GM18909 (cell line): ENCODE data around the gene KLRF2.

ENCODE experiments used
- ATAC-seq: cut with Tn5 transposase; IDR thresholded peaks from one replicate; pipeline ENCODE4 v1.9.1; 2021; ENCODE audit warnings: mild to moderate bottlenecking; ENCODE audit not compliant: unreplicated experiment, poor library complexity

KLRF2 gene

GRCh38 chr12:9883175-9883574, 1.9 kb downstream of the KLRF2 start:
- no peak for ATAC-seq

- no peak for ATAC-seq
Measured at GRCh38 chr12:9888665-9889273, 7.5 kb downstream of the KLRF2 start.

DNA sequence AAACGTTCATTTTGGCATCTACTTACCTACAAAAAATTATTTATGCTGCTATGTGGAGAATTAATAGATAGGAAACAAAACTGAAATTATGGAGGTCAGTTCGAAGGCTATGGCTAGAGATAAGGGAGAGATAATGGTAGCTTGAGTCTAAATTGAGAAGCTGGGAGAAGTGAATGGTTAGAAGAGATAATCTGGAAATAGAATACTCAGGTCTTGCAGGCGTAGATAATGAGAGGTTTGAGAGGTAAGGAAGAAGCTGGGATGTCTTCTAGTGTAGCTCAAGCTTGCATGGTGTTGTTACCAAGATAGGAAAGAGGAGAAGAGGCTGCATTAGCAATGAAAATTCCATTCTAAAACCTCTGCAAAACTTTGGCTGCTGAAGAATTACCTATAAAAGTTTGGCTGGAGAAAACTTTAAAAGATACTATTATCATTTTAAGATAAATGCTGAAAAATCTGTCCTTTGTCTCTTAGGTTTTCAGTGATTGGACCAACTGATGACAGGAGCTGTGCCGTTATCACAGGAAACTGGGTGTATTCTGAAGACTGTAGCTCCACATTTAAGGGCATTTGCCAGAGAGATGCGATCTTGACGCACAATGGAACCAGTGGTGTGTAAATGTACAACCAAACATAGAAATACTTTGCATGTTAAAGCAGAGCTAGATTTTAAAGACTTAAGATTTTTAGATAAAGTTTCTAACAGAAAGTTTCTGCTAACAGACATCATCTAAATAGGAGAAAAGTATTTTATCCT, 14.1 kb downstream of the KLRF2 start:
- ATAC-seq: no peak

GRCh38 chr12:9897535-9897934, 16.2 kb downstream of the KLRF2 start:
- ATAC-seq: no peak

- ATAC-seq: no peak
Measured at GRCh38 chr12:9899209-9899608, 17.9 kb downstream of the KLRF2 start.

DNA sequence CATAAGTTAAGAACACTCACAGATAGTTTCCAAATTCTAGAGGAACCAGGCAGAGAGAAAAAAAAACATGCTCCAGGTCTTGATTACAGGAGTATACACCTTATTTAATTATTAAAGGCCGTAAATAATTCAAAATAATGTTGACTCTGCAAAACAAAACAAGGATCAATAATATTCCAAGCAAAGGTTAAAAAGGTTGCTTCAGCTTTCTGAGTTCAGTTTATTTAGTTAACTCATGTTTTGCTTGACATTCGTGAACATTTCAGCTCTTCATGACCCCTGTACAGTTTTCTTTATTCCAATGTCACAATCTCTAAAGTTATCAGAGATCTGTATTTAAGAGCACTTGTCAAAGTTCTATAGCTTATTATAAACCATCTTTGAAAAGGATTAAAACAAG, 19.6 kb downstream of the KLRF2 start:
- no peak for ATAC-seq

- ATAC-seq: no peak
Measured at GRCh38 chr12:9902539-9903228, 21.4 kb downstream of the KLRF2 start.

- no peak for ATAC-seq
Measured at GRCh38 chr12:9906873-9907272, 25.6 kb downstream of the KLRF2 start.

DNA sequence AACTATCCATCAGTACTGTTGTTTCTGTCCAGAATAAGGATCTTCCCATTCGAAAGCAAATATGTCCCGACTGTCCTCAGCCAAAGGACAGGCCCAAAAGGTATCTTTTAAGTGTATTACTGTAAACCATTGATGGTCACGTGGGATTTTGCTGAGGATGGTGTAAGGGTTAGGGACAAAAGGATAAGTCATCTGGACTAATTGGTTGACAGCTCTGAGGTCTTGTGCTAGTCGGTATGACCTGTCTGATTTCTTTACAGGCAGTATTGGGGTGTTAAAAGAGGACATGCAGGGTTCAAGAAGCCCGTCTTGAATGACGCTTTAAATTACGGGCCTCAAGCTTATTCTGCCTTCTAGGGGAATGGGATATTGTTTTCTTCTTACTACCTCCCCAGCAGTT, 26.5 kb downstream of the KLRF2 start:
- ATAC-seq: no peak

DNA sequence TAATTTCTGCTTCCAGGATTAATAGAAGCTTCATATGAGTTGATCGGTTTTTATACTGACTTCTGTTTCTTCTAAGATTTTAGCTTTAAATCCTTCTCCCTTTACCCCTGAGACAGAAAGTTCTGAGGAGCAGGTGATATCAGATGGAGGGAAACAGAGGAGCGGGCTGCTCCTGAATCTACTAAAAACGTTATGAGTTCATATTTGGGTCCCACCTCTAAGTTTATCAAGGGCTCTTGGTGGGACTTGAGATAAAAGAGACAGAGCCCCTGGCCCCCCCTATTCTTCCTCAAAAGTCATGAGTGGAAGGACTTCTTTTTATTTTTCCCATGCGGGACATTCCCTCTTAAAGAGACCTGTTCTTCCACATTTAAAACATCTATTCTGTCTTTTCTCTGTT, 27.1 kb downstream of the KLRF2 start:
- ATAC-seq: no peak

DNA sequence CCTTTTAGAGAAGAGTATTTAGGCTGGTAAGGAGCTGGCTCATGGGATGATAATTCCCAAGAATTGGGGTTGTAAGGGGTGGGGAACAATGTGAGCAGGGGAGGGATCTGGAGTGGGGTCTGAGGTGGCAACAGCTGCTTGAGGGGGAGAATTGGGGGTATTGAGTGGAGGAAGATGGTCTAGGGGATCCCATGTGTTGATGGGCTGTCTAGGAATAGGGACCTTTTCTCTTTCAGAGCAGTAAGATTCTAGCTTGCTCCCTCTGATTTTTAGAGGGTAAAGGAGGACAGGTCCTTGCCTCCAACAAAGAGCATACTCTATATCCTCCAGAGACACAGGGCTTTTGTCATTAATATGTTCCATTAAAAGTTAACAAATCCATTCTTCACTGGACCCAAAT, 28.4 kb downstream of the KLRF2 start:
- no peak for ATAC-seq

DNA sequence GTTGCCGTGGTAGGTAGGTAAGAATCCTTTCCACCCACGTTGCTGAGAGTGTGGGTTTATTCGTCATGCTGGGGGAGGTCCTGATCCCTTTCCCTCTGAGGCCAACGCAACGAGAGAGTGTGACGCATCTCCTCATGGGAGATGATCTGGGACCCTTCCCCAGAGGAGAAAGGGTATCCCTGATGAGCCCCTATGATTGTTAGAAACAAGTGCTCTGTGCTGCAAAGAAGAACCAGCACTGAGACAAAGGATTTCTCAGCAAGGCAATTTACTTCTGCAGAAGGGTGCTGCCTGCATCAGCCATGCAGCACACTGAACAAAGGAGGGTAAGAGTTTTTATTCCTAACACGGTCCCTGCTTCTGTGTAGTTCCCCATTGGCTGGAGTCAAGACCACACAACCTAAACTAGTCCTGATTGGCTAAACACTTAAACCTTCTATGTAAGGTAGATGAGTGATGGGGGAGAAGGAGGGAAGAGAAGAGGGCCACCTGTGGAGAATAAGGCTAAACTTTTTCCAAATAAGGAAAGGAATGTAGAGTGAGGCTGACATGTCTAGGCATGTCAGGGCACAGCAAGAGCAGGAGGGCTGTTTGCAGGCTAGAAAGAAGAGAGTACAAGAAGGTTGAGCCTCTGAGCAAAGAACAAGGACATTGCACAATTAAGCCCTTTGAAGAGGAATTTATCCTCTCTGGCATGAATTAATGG, 29.6 kb downstream of the KLRF2 start:
- no peak for ATAC-seq

DNA sequence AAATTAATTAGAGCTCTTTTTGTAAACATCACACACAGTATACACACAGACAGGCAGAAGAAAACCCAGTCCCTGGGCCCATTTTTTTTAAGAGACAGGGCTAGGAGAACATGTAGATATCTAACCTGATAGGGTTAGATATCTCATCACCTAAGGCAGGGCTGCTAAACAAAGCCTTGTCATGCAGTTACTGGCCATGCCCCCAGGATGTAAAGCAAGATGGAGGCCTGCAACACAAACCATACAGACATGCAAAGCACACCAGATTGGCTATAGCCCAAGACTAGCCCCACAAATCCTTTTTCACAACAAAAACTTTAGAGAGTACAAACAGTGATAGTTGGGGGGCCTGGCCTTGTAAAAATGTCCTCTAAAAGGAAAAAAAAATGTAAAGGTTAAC, 30.4 kb downstream of the KLRF2 start:
- no peak for ATAC-seq

DNA sequence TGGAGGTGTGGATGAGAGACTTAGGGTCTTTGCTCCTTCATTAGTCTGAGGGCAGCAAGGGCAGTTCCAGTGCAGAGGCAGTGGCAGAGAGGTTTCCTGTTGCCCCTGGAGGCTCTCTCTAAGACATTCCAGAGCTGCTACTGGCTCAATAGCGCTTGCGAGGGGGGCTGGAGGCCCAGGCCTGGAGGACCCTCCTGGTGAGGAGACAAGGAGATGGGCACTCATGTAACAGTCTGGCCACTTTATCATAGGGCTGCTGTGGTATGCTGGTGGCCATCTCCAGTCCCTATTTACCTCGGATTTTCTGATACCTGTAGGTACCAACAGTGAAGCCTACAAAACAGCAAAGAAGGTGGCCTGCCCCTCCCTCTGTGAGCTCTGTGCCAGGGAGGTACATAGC, 38.2 kb downstream of the KLRF2 start:
- ATAC-seq: no peak

- ATAC-seq: no peak
Measured at GRCh38 chr12:9920451-9920850, 39.2 kb downstream of the KLRF2 start.

DNA sequence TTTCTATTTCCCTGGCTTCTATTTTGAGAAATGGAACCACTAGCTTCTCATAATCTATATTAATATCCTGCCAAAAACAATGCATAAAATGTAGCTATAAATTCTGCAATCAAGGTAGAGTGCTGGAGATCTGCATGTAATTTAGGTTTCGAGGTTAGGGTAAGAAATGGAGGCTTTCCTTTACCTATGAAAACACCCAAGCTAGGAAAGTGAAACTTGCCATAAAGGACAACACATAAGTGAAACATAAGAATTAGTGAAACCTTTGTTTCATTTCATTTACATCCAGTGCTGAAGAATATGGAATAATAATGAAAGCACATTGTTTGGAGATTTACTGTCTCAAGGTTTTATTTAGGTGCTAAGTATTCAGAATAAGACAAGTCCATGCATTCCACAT, 41.1 kb downstream of the KLRF2 start:
- no peak for ATAC-seq

- ATAC-seq: no peak
Measured at GRCh38 chr12:9925705-9926393, 44.6 kb downstream of the KLRF2 start.

DNA sequence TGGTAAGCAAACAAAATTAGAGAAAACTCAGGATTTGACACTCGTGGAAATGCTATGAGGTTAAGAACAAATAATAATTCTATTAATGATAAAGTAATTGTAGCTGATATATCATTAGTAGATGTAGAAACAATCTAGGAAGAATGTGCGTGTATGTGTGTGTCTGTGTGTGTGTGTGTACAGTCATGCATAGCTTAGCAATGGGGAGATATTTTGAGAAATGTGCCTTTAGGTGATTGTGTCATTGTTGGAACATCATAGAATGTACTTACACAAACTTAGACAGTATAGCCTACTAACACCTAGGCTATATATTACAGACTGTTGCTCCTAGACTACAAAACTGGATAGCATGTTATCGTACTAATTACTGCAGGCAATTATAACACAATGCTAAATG, 45.6 kb downstream of the KLRF2 start:
- ATAC-seq: no peak

GRCh38 chr12:9928607-9929006, 47.3 kb downstream of the KLRF2 start:
- no peak for ATAC-seq

GRCh38 chr12:9931245-9931644, 50.0 kb downstream of the KLRF2 start:
- ATAC-seq: no peak
